Brain microvascular endothelial cell (primary cell): ENCODE data around the gene TPSD1.

Experiments used
- DNase-seq: peaks from one replicate; pipeline ENCODE4 v3.0.0-alpha.2; 2020
- H3K27ac ChIP-seq: fragments of 250-450 bp; sonication (Bioruptor Pico); 2 replicates; pipeline ENCODE4 v1.5.1; 2020; ENCODE audit warnings: mild to moderate bottlenecking, moderate library complexity
- H3K27me3 ChIP-seq: fragments of 250-450 bp; sonication (Bioruptor Pico); replicated peaks from 2 replicates; pipeline ENCODE4 v1.5.1; 2020; ENCODE audit warnings: mild to moderate bottlenecking
- H3K36me3 ChIP-seq: fragments of 250-450 bp; sonication (Bioruptor Pico); replicated peaks from 2 replicates; pipeline ENCODE4 v1.5.1; 2020; ENCODE audit warnings: mild to moderate bottlenecking
- H3K4me3 ChIP-seq: 2 replicates; pipeline ENCODE4 v1.5.1; 2011; ENCODE audit warnings: low read depth, mild to moderate bottlenecking, control low read depth, low read length, moderate library complexity
- in situ Hi-C: cut with HindIII; loops from 2 replicates; pipeline ENCODE4 v1.10.0; 2017; ENCODE audit warnings: low sequenced_read_pairs, low pct_ligation_motif_present
- TF ChIP-seq, protein P1 (sequence below): IDR thresholded peaks from 2 replicates; pipeline ENCODE4 v1.5.1; 2011; ENCODE audit warnings: low read depth, mild to moderate bottlenecking, moderate library complexity, low read length, control low read depth, inconsistent platforms; ENCODE audit errors: missing control alignments

The TPSD1 gene

DNA sequence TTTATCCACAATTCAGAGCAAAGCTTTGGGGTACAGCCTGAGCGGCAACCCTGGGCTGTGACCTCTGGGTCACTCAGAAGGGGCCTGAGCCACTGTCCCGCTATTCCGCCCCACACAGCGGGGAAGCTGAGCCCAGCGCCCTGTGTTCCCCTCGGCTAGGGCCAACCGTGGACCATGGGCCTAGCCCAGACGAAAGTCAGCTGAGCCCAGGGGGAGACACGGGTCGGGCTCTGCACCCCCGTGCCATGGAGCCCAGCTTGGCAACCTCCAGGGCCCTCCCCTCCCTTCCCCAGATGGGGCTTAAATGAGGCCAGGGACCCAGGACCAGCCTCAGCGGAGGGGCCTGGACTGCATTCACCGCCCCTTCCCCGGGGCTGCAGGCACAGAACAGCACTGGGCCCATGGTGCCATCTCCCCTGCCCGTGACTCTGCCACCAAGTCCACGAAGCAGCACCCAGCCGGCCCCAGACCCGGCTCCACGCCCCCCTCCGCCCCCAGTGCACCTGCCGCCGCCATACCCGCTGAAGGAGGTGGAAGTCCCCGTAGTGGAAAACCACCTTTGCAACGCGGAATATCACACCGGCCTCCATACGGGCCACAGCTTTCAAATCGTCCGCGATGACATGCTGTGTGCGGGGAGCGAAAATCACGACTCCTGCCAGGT, 1.8 kb downstream of the TPSD1 start:
- no peak for DNase-seq
- Histone ChIP-seq H3K27ac (no peak overlapping the region), H3K27me3 (peaks cover 31% of the 10 kb centered on the region), H3K4me3 (no peak overlapping the region), H3K36me3 (no peaks in the 10 kb centered on the region)
- TF ChIP-seq, protein P1, sequence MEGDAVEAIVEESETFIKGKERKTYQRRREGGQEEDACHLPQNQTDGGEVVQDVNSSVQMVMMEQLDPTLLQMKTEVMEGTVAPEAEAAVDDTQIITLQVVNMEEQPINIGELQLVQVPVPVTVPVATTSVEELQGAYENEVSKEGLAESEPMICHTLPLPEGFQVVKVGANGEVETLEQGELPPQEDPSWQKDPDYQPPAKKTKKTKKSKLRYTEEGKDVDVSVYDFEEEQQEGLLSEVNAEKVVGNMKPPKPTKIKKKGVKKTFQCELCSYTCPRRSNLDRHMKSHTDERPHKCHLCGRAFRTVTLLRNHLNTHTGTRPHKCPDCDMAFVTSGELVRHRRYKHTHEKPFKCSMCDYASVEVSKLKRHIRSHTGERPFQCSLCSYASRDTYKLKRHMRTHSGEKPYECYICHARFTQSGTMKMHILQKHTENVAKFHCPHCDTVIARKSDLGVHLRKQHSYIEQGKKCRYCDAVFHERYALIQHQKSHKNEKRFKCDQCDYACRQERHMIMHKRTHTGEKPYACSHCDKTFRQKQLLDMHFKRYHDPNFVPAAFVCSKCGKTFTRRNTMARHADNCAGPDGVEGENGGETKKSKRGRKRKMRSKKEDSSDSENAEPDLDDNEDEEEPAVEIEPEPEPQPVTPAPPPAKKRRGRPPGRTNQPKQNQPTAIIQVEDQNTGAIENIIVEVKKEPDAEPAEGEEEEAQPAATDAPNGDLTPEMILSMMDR: no peak
- in situ Hi-C loops: no loop called here

DNA sequence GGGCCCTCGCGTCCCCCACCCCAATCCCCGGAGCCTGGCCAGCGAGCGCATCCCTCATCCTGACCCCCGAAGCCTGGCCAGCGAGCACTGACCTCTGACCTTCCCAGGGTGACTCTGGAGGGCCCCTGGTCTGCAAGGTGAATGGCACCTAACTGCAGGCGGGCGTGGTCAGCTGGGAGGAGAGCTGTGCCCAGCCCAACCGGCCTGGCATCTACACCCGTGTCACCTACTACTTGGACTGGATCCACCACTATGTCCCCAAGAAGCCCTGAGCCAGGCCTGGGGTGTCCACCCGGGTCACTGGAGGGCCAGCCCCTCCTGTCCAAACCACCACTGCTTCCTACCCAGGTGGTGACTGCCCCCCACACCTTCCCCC, 2.3 kb downstream of the TPSD1 start:
- in situ Hi-C loops: no loop called here
- H3K27me3 ChIP-seq: peaks cover 31% of the 10 kb centered on the region
- TF ChIP-seq, protein P1: no peak
- H3K36me3 ChIP-seq: no peaks in the 10 kb centered on the region
- no peak overlapping the region for H3K27ac ChIP-seq
- no peak overlapping the region for H3K4me3 ChIP-seq
- DNase-seq: no peak

DNA sequence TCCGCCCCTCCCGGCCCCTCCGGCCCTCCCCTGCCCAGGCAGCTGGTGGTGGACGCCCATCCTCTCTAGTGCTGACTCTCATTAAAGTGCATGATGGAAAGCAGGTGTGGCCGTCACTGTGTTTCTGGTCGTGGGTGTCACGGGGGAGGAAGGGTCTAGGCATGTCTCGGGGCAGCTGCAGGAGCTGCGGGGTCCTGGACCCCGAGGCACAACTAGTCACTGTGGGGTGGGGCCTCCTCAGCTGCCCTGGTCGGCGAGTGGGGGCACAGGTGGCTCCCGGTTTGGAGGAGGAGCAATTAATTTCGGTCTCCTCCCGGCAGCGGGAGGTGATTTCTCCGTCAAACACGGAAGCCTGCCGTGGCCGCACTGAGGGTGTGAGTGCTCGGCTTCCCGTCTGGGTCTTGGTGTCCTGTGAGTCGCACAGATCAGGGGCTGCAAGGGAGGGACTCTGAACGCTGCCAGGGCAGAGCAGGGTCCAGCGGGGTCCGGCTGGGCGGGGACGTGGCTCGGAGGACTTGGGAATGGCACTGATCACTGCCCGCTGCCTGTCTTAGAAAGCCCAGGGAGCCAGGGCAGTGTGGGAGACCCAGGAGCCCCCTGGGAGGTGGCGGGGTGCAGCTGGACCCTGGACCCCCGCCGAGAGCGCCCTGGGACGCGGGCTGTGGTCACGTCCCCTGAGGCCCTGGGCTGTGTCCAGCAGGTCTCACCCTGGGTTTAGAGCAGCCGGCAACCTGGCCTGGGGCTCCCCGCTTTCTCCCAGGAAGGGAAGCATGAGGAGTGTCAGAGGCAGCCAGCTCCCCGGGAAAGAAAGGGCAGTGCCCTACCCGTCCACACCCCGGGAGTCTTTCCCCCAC, 3.3 kb downstream of the TPSD1 start:
- Histone ChIP-seq H3K27ac (no peak overlapping the region), H3K36me3 (no peaks in the 10 kb centered on the region), H3K27me3 (peaks cover 31% of the 10 kb centered on the region), H3K4me3 (no peak overlapping the region)
- DNase-seq: no peak
- in situ Hi-C loops: no loop called here
- TF ChIP-seq, protein P1: no peak

DNA sequence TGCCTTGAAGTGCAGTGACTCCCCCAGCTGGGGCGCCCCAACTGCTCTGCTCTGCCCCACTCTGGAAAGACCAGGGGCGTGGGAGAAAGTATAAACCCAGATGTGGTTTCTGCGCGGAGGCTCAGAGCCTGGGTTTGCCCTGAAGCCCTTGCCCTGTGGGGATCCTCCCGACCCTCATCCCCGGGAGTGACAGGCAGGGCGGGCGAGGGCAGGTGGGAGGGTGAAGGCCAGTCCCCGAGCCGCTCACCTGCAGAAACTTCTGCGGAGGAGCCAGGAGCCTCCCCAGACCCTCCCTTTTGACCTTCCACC, 3.8 kb downstream of the TPSD1 start:
- H3K36me3 ChIP-seq: no peaks in the 10 kb centered on the region
- no peak overlapping the region for H3K27ac ChIP-seq
- TF ChIP-seq, protein P1: no peak
- no peak for DNase-seq
- peaks cover 31% of the 10 kb centered on the region for H3K27me3 ChIP-seq
- in situ Hi-C loops: no loop called here
- H3K4me3 ChIP-seq: no peak overlapping the region

DNA sequence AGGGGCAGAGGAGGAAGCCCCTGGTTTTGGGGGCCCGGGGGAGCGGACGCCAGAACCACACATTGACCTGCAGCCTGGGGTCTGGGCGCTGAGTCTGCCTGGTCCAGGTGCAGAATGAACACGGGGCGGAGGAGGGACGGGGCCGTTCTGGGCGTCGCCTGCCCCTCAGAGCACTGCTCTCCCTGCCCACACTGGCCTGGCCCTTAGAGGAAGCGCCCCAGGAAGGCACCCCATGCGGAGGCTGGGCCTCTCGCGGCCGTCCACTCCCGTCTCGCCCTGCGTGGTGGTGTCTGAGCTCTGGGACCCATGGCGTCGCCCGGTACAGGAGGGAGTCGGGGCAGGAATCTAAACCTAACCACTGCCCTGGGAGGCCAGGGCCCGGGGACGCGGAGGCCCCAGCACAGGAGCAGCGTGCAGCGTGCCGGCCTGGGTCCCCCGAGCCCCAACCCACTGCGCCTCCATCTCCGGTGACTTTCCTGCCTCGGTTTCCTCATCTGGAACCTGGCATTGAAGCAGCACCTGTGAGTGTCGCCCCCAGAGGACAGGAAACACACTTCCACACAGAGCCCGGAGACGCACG, 4.3 kb downstream of the TPSD1 start:
- no peak for DNase-seq
- in situ Hi-C loops: no loop called here
- Histone ChIP-seq H3K27me3 (peaks cover 31% of the 10 kb centered on the region), H3K36me3 (no peaks in the 10 kb centered on the region), H3K27ac (no peak overlapping the region), H3K4me3 (no peak overlapping the region)
- TF ChIP-seq, protein P1: no peak
